Activated T-cell treated with anti-CD3 and anti-CD28 coated beads, Interleukin-2, amount 50 U/mL, for 4 hours (primary cell): ENCODE measurements around the gene ARHGAP15. TPM values are rescaled to one million over a fixed set of nuclear protein-coding genes. Genes with fewer than 3 reads are reported as not detected.

Source experiments
- ATAC-seq, 2 donors: fragments of 200-7000 bp; cut with Tn5 transposase; one replicate each; pipeline ENCODE4 v1.10.0; 2021
- DNase-seq: peaks from one replicate; pipeline ENCODE4 v3.0.0-alpha.2; 2020
- H3K27me3 Mint-ChIP-seq: one replicate; pipeline ENCODE4 v1.8.0; 2021; ENCODE audit warnings: low read depth, mixed read lengths
- H3K36me3 Mint-ChIP-seq: one replicate; pipeline ENCODE4 v1.8.0; 2022; ENCODE audit warnings: mixed read lengths; ENCODE audit not compliant: insufficient read depth
- H3K4me1 Mint-ChIP-seq: one replicate; pipeline ENCODE4 v1.8.0; 2021; ENCODE audit warnings: low read depth, mixed read lengths
- H3K4me3 Mint-ChIP-seq: one replicate; pipeline ENCODE4 v1.8.0; 2021; ENCODE audit warnings: mild to moderate bottlenecking, moderate library complexity, mixed read lengths
- H3K9me3 Mint-ChIP-seq: one replicate; pipeline ENCODE4 v1.8.0; 2021; ENCODE audit warnings: mixed read lengths
- total RNA-seq, 3 donors: library from RNA; stranded (reverse); gene quantifications; one replicate each; pipeline ENCODE4 v1.2.1, GENCODE V29; 2021

ARHGAP15 gene
- total RNA-seq, 3 donors from 2014 or later, result 16.3 to 26.5 (median 25.6) TPM

GRCh38 chr2:143482316-143482715, 353.1 kb downstream of the ARHGAP15 start:
- H3K4me1 Mint-ChIP-seq, result peaks cover 24% of the 10 kb centered on the region
- H3K9me3 Mint-ChIP-seq, result no peaks in the 10 kb centered on the region
- ATAC-seq (no peak), DNase-seq (no peak)
- H3K36me3 Mint-ChIP-seq, result peaks cover 14% of the 10 kb centered on the region
- no peak overlapping the region for H3K4me3 Mint-ChIP-seq
- no peaks in the 10 kb centered on the region for H3K27me3 Mint-ChIP-seq

GRCh38 chr2:143482771-143483170, 353.6 kb downstream of the ARHGAP15 start:
- no peak for DNase-seq
- Mint-ChIP-seq H3K4me3 (no peak overlapping the region), H3K27me3 (no peaks in the 10 kb centered on the region), H3K36me3 (peaks cover 14% of the 10 kb centered on the region), H3K9me3 (no peaks in the 10 kb centered on the region), H3K4me1 (peaks cover 20% of the 10 kb centered on the region)
- ATAC-seq, result no peak

- Mint-ChIP-seq H3K27me3 (no peaks in the 10 kb centered on the region), H3K4me1 (peaks cover 10% of the 10 kb centered on the region), H3K4me3 (no peak overlapping the region), H3K9me3 (no peaks in the 10 kb centered on the region), H3K36me3 (peaks cover 18% of the 10 kb centered on the region)
- no peak for ATAC-seq
- DNase-seq, result no peak
Observed at GRCh38 chr2:143486976-143487375, 357.8 kb downstream of the ARHGAP15 start.

GRCh38 chr2:143489145-143489544, 359.9 kb downstream of the ARHGAP15 start:
- no peak overlapping the region for H3K4me3 Mint-ChIP-seq
- peaks cover 33% of the 10 kb centered on the region for H3K36me3 Mint-ChIP-seq
- peaks cover 24% of the 10 kb centered on the region for H3K4me1 Mint-ChIP-seq
- no peaks in the 10 kb centered on the region for H3K27me3 Mint-ChIP-seq
- ATAC-seq (no peak), DNase-seq (no peak)
- no peaks in the 10 kb centered on the region for H3K9me3 Mint-ChIP-seq

GRCh38 chr2:143491131-143491530, 361.9 kb downstream of the ARHGAP15 start:
- Mint-ChIP-seq H3K4me3 (no peak overlapping the region), H3K36me3 (peaks cover 39% of the 10 kb centered on the region), H3K27me3 (no peaks in the 10 kb centered on the region), H3K9me3 (no peaks in the 10 kb centered on the region), H3K4me1 (peaks cover 30% of the 10 kb centered on the region)
- ATAC-seq, result no peak
- no peak for DNase-seq

- ATAC-seq (no peak), DNase-seq (no peak)
- Mint-ChIP-seq H3K4me3 (no peak overlapping the region), H3K9me3 (no peaks in the 10 kb centered on the region), H3K27me3 (no peaks in the 10 kb centered on the region), H3K4me1 (peaks cover 35% of the 10 kb centered on the region), H3K36me3 (peaks cover 33% of the 10 kb centered on the region)
Observed at GRCh38 chr2:143493339-143493738, 364.1 kb downstream of the ARHGAP15 start.

- no peak overlapping the region for H3K4me3 Mint-ChIP-seq
- peaks cover 47% of the 10 kb centered on the region for H3K4me1 Mint-ChIP-seq
- no peaks in the 10 kb centered on the region for H3K27me3 Mint-ChIP-seq
- H3K36me3 Mint-ChIP-seq, result peaks cover 26% of the 10 kb centered on the region
- ATAC-seq (no peak), DNase-seq (no peak)
- no peaks in the 10 kb centered on the region for H3K9me3 Mint-ChIP-seq
Observed at GRCh38 chr2:143497726-143498125, 368.5 kb downstream of the ARHGAP15 start.

- Mint-ChIP-seq H3K4me1 (peaks cover 40% of the 10 kb centered on the region), H3K27me3 (no peaks in the 10 kb centered on the region), H3K36me3 (peaks cover 24% of the 10 kb centered on the region), H3K9me3 (no peaks in the 10 kb centered on the region), H3K4me3 (no peak overlapping the region)
- no peak for ATAC-seq
- DNase-seq, result no peak
Observed at GRCh38 chr2:143498496-143498895, 369.3 kb downstream of the ARHGAP15 start.

GRCh38 chr2:143499061-143499460, 369.8 kb downstream of the ARHGAP15 start:
- Mint-ChIP-seq H3K27me3 (no peaks in the 10 kb centered on the region), H3K4me3 (no peak overlapping the region), H3K36me3 (peaks cover 25% of the 10 kb centered on the region), H3K9me3 (no peaks in the 10 kb centered on the region), H3K4me1 (peaks cover 34% of the 10 kb centered on the region)
- DNase-seq (no peak), ATAC-seq (no peak)

- Mint-ChIP-seq H3K4me3 (no peak overlapping the region), H3K27me3 (no peaks in the 10 kb centered on the region), H3K4me1 (peaks cover 32% of the 10 kb centered on the region), H3K9me3 (no peaks in the 10 kb centered on the region), H3K36me3 (peaks cover 26% of the 10 kb centered on the region)
- ATAC-seq, result no peak
- no peak for DNase-seq
Observed at GRCh38 chr2:143501106-143501676, 372.0 kb downstream of the ARHGAP15 start.

- Mint-ChIP-seq H3K4me3 (no peak overlapping the region), H3K9me3 (no peaks in the 10 kb centered on the region), H3K36me3 (peaks cover 34% of the 10 kb centered on the region), H3K27me3 (no peaks in the 10 kb centered on the region), H3K4me1 (peaks cover 23% of the 10 kb centered on the region)
- DNase-seq (no peak), ATAC-seq (no peak)
Observed at GRCh38 chr2:143503280-143503679, 374.1 kb downstream of the ARHGAP15 start.

- Mint-ChIP-seq H3K36me3 (peaks cover 39% of the 10 kb centered on the region), H3K4me1 (peaks cover 14% of the 10 kb centered on the region), H3K4me3 (no peak overlapping the region), H3K27me3 (no peaks in the 10 kb centered on the region), H3K9me3 (no peaks in the 10 kb centered on the region)
- DNase-seq, result no peak
- ATAC-seq, result no peak
Observed at GRCh38 chr2:143504397-143504796, 375.2 kb downstream of the ARHGAP15 start.

GRCh38 chr2:143505542-143505941, 376.3 kb downstream of the ARHGAP15 start:
- DNase-seq, result no peak
- ATAC-seq, result no peak
- H3K9me3 Mint-ChIP-seq, result no peaks in the 10 kb centered on the region
- H3K27me3 Mint-ChIP-seq, result no peaks in the 10 kb centered on the region
- H3K4me3 Mint-ChIP-seq, result no peak overlapping the region
- H3K36me3 Mint-ChIP-seq, result peaks cover 44% of the 10 kb centered on the region
- peaks cover 14% of the 10 kb centered on the region for H3K4me1 Mint-ChIP-seq

- Mint-ChIP-seq H3K9me3 (peaks cover 4% of the 10 kb centered on the region), H3K4me3 (no peak overlapping the region), H3K36me3 (peaks cover 64% of the 10 kb centered on the region), H3K4me1 (peaks cover 16% of the 10 kb centered on the region), H3K27me3 (no peaks in the 10 kb centered on the region)
- DNase-seq (no peak), ATAC-seq (no peak)
Observed at GRCh38 chr2:143513081-143513480, 383.9 kb downstream of the ARHGAP15 start.

GRCh38 chr2:143514413-143514812, 385.2 kb downstream of the ARHGAP15 start:
- peaks cover 68% of the 10 kb centered on the region for H3K36me3 Mint-ChIP-seq
- DNase-seq (no peak), ATAC-seq (no peak)
- peaks cover 4% of the 10 kb centered on the region for H3K9me3 Mint-ChIP-seq
- H3K4me3 Mint-ChIP-seq, result no peak overlapping the region
- peaks cover 15% of the 10 kb centered on the region for H3K4me1 Mint-ChIP-seq
- no peaks in the 10 kb centered on the region for H3K27me3 Mint-ChIP-seq

GRCh38 chr2:143515318-143515717, 386.1 kb downstream of the ARHGAP15 start:
- ATAC-seq, result no peak
- Mint-ChIP-seq H3K4me1 (peaks cover 17% of the 10 kb centered on the region), H3K36me3 (peaks cover 74% of the 10 kb centered on the region), H3K27me3 (no peaks in the 10 kb centered on the region), H3K9me3 (peaks cover 4% of the 10 kb centered on the region), H3K4me3 (no peak overlapping the region)
- DNase-seq, result no peak
